Tibial nerve (tissue), 3 donors: ENCODE data around the gene OR9A4.

Experiments used
- POLR2A ChIP-seq, 2 donors: fragments of 450-650 bp; IDR thresholded peaks; one replicate each; pipeline ENCODE4 v1.6.1; 2017; ENCODE audit warnings: antibody characterized with exemption in 2 of 2, mild to moderate bottlenecking in 2 of 2, moderate library complexity in 2 of 2
- TF ChIP-seq, protein P1 (sequence below), 5 experiments: fragments of 200-600 bp in 3 of 5; fragments of 450-650 bp in 2 of 5; sonication (generic) in 3 of 5; IDR thresholded peaks; one replicate each; pipeline ENCODE4 v1.5.1; 2016 to 2019; ENCODE audit warnings: antibody characterized with exemption in 5 of 5, mild to moderate bottlenecking in 3 of 5, moderate library complexity in 2 of 5

DNA sequence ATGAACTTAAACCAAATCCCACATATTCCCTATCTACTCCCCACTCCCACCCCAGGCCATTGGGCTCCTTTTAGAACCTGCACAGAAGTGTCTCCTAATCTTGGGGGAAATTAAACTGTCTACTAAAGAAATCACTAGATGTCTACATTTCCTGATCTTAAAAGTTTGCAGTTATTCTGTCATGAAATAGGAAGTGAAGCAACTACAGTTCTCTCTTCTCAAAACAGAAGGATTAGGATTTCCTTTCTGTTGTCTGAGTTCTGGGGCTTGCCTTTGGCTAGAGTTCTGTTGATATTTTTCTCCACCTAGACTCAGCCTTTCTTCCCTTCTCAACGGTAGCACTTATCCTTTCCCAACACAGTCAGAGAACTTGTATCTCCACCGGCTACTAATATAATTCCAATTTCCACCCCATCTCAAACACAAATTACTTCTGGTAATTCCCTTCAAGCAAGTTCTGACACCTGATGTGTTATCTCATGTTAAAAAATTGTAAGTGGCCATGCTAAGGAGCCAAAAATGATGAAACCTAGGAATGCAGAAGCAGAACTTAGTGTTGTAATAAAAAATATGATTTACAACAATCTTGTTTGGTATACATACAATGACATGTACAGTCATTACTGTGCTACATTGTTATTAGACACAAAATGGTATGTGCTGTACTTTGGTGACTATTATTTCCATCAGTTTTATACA lies 12.1 kb downstream of the OR9A4 start:
- TF ChIP-seq, protein P1, sequence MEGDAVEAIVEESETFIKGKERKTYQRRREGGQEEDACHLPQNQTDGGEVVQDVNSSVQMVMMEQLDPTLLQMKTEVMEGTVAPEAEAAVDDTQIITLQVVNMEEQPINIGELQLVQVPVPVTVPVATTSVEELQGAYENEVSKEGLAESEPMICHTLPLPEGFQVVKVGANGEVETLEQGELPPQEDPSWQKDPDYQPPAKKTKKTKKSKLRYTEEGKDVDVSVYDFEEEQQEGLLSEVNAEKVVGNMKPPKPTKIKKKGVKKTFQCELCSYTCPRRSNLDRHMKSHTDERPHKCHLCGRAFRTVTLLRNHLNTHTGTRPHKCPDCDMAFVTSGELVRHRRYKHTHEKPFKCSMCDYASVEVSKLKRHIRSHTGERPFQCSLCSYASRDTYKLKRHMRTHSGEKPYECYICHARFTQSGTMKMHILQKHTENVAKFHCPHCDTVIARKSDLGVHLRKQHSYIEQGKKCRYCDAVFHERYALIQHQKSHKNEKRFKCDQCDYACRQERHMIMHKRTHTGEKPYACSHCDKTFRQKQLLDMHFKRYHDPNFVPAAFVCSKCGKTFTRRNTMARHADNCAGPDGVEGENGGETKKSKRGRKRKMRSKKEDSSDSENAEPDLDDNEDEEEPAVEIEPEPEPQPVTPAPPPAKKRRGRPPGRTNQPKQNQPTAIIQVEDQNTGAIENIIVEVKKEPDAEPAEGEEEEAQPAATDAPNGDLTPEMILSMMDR (IDR thresholded peaks at IDR 0.05): no peak
- TF ChIP-seq POLR2A (IDR thresholded peaks at IDR 0.05): no peak
